Stimulated activated naive CD4-positive, alpha-beta T cell (primary cell): ENCODE measurements around the gene LRFN5.
"Not testable (repeated sequence)": the region's sequence is repeated elsewhere in the genome, so short reads cannot be mapped to it uniquely, and the experiment has no call there.

Experiments
- DNase-seq, 6 experiments: peaks; one replicate each; lab custom pipeline; 2025; lab: John Stamatoyannopoulos, UW

Gene LRFN5

GRCh38 chr14:41899416-41899815 is 292.7 kb downstream of the LRFN5 start:
- no peak for DNase-seq

GRCh38 chr14:41900644-41901043 is 294.0 kb downstream of the LRFN5 start:
- DNase-seq: no peak

- no peak for DNase-seq
Observed at GRCh38 chr14:41901089-41901488, 294.4 kb downstream of the LRFN5 start.

GRCh38 chr14:41905394-41905964 is 298.8 kb downstream of the LRFN5 start:
- no peak for DNase-seq

GRCh38 chr14:41911155-41911554 is 304.5 kb downstream of the LRFN5 start:
- not testable (repeated sequence) for DNase-seq

GRCh38 chr14:41913398-41913797 is 306.7 kb downstream of the LRFN5 start:
- DNase-seq: no peak

GRCh38 chr14:41915732-41916131 is 309.1 kb downstream of the LRFN5 start:
- DNase-seq: no peak

- no peak for DNase-seq
Observed at GRCh38 chr14:41916313-41916712, 309.6 kb downstream of the LRFN5 start.

- DNase-seq: no peak
Observed at GRCh38 chr14:41925409-41925808, 318.7 kb downstream of the LRFN5 start.

GRCh38 chr14:41950428-41951151 is 343.9 kb downstream of the LRFN5 start:
- no peak for DNase-seq
